HCT116 (cell line): Measurements from ENCODE around the gene SLC2A5. TPM values are rescaled to one million over a fixed set of nuclear protein-coding genes. Genes with fewer than 3 reads are reported as not detected.

Source experiments
- ATAC-seq: fragments of 200-7000 bp; cut with Tn5 transposase; 2 replicates; pipeline ENCODE4 v1.9.1; 2020; ENCODE audit warnings: mild to moderate bottlenecking, moderate library complexity
- BruUV-seq: library from RNA; stranded (reverse); fragments of 400-500 nt; replicated peaks from 2 replicates; lab custom pipeline; 2021; lab: Mats Ljungman, UMichigan
- CTCF ChIA-PET: fragments of 300-600 bp; sonication (Branson Sonifier 250); formaldehyde crosslinking; loops from one replicate; lab custom pipeline; 2021; ENCODE audit warnings: antibody characterized with exemption; lab: Charles Lee
- POLR2A ChIA-PET: fragments of 300-600, 350-600 bp; sonication (Branson Sonifier 250); formaldehyde crosslinking; loops from one replicate; lab custom pipeline; 2021; ENCODE audit warnings: antibody characterized with exemption; lab: Charles Lee
- RAD21 ChIA-PET, 2 experiments: fragments of 300-600 bp; sonication (Branson Sonifier 250); formaldehyde crosslinking; loops; one replicate each; lab custom pipeline; 2023; ENCODE audit warnings: low total read pairs in 2 of 2; ENCODE audit not compliant: uncharacterized antibody in 2 of 2, unreplicated experiment in 2 of 2, low non-redundant PET in 1 of 2; lab: Charles Lee
- DNase-seq: peaks from one replicate; pipeline ENCODE4 v3.0.0-alpha.2; 2010; ENCODE audit warnings: low read depth, low spot score
- H2AFZ ChIP-seq: fragments of 200-600 bp; shearing (Covaris generic), sonication (generic); 2 replicates; pipeline ENCODE4 v1.6.1; 2017; ENCODE audit warnings: low read depth, mixed run types, mixed read lengths, antibody characterized with exemption, low read length; ENCODE audit not compliant: poor library complexity, severe bottlenecking
- H3K27ac ChIP-seq: 2 replicates; pipeline ENCODE4 v1.5.1; 2012; ENCODE audit warnings: low read depth, low read length
- H3K27me3 ChIP-seq: fragments of 200-600 bp; sonication (generic); 2 replicates; pipeline ENCODE4 v1.6.1; 2016; ENCODE audit warnings: mixed run types, low read length, mixed read lengths; ENCODE audit not compliant: insufficient read depth
- H3K36me3 ChIP-seq, 2 experiments: fragments of 200-500 bp in 1 of 2; fragments of 200-600 bp in 1 of 2; sonication (Bioruptor generic) in 1 of 2; sonication (generic) in 1 of 2; 2 replicates each; pipeline versions ENCODE4 v1.5.1 to v1.6.1; 2014 to 2016; ENCODE audit warnings: low read length in 2 of 2, inconsistent platforms in 1 of 2, mixed read lengths in 1 of 2, mixed run types in 1 of 2; ENCODE audit not compliant: insufficient read depth in 2 of 2, control insufficient read depth in 1 of 2
- H3K4me1 ChIP-seq, 2 experiments: fragments of 200-600 bp in 1 of 2; sonication (generic) in 1 of 2; 2 replicates each; pipeline versions ENCODE4 v1.5.1 to v1.6.1; 2012 to 2017; ENCODE audit warnings: low read length in 2 of 2, inconsistent platforms in 1 of 2, mild to moderate bottlenecking in 1 of 2, mixed read lengths in 1 of 2, mixed run types in 1 of 2, moderate library complexity in 1 of 2; ENCODE audit not compliant: insufficient read depth in 2 of 2, control insufficient read depth in 1 of 2
- H3K4me2 ChIP-seq: fragments of 200-600 bp; sonication (generic); 2 replicates; pipeline ENCODE4 v1.6.1; 2017; ENCODE audit warnings: mixed run types, low read length, mixed read lengths
- H3K4me3 ChIP-seq, 2 experiments: fragments of 200-600 bp in 1 of 2; sonication (generic) in 1 of 2; replicated peaks in 1 of 2; 2 replicates each; pipeline ENCODE4 v1.5.1; 2011 to 2016; ENCODE audit warnings: low read length in 2 of 2, control low read depth in 1 of 2, low read depth in 1 of 2, mild to moderate bottlenecking in 1 of 2, mixed read lengths in 1 of 2, mixed run types in 1 of 2
- H3K79me2 ChIP-seq: fragments of 200-600 bp; sonication (generic); 2 replicates; pipeline ENCODE4 v1.6.1; 2017; ENCODE audit warnings: mild to moderate bottlenecking, mixed run types, low read length, moderate library complexity, mixed read lengths; ENCODE audit not compliant: insufficient read depth
- H3K9ac ChIP-seq: fragments of 200-600 bp; sonication (generic); 2 replicates; pipeline ENCODE4 v1.6.1; 2016; ENCODE audit warnings: low read length, mixed read lengths
- H3K9me2 ChIP-seq: fragments of 200-600 bp; sonication (generic), shearing (Covaris generic); 2 replicates; pipeline ENCODE4 v1.6.1; 2017; ENCODE audit warnings: mixed run types, mild to moderate bottlenecking, moderate library complexity; ENCODE audit not compliant: insufficient read depth
- H3K9me3 ChIP-seq, 2 experiments: fragments of 200-500 bp in 1 of 2; fragments of 200-600 bp in 1 of 2; sonication (Bioruptor generic) in 1 of 2; sonication (generic) in 1 of 2; 2 replicates each; pipeline ENCODE4 v1.6.1; 2014 to 2017; ENCODE audit warnings: low read length in 2 of 2, mixed read lengths in 2 of 2, inconsistent platforms in 1 of 2, low read depth in 1 of 2, mild to moderate bottlenecking in 1 of 2, mixed run types in 1 of 2, moderate library complexity in 1 of 2; ENCODE audit not compliant: control insufficient read depth in 1 of 2, insufficient read depth in 1 of 2
- H4K20me1 ChIP-seq: fragments of 200-600 bp; sonication (generic), shearing (Covaris generic); 2 replicates; pipeline ENCODE4 v1.6.1; 2017; ENCODE audit warnings: mixed run types, mild to moderate bottlenecking, moderate library complexity; ENCODE audit not compliant: insufficient read depth
- ATF3 ChIP-seq: IDR thresholded peaks from 2 replicates; pipeline ENCODE4 v1.6.1; 2012
- CEBPB ChIP-seq: IDR thresholded peaks from 2 replicates; pipeline ENCODE4 v1.6.1; 2012; ENCODE audit warnings: low read depth
- ELF1 ChIP-seq: IDR thresholded peaks from 2 replicates; pipeline ENCODE4 v1.6.1; 2012; ENCODE audit warnings: low read depth, borderline replicate concordance
- EZH2 ChIP-seq: fragments of 200-600 bp; sonication (generic); IDR thresholded peaks from 2 replicates; pipeline ENCODE4 v1.6.1; 2017; ENCODE audit warnings: antibody characterized with exemption, mixed run types
- EZH2phosphoT487 ChIP-seq: fragments of 200-600 bp; IDR thresholded peaks from 2 replicates; pipeline ENCODE4 v1.6.1; 2018; ENCODE audit warnings: antibody characterized with exemption, borderline replicate concordance
- FOSL1 ChIP-seq: IDR thresholded peaks from 2 replicates; pipeline ENCODE4 v1.6.1; 2012; ENCODE audit warnings: low read depth
- JUND ChIP-seq: IDR thresholded peaks from 2 replicates; pipeline ENCODE4 v1.6.1; 2012
- MAX ChIP-seq: IDR thresholded peaks from 2 replicates; pipeline ENCODE4 v1.6.1; 2012
- POLR2A ChIP-seq: IDR thresholded peaks from 2 replicates; pipeline ENCODE4 v1.7.0; 2011; ENCODE audit warnings: borderline replicate concordance; ENCODE audit not compliant: insufficient read depth, insufficient read length; ENCODE audit errors: extremely low read depth
- POLR2AphosphoS5 ChIP-seq: IDR thresholded peaks from 2 replicates; pipeline ENCODE4 v1.6.1; 2011; ENCODE audit warnings: mild to moderate bottlenecking, low read depth, low read length, moderate library complexity
- RAD21 ChIP-seq: IDR thresholded peaks from 2 replicates; pipeline ENCODE4 v1.6.1; 2012; ENCODE audit warnings: low read depth, mild to moderate bottlenecking
- REST ChIP-seq: IDR thresholded peaks from 2 replicates; pipeline ENCODE4 v1.6.1; 2012; ENCODE audit warnings: low read depth
- SIN3A ChIP-seq: IDR thresholded peaks from 2 replicates; pipeline ENCODE4 v1.6.1; 2012; ENCODE audit warnings: low read depth
- SP1 ChIP-seq: IDR thresholded peaks from 2 replicates; pipeline ENCODE4 v1.6.1; 2012; ENCODE audit warnings: low read depth
- SRF ChIP-seq: IDR thresholded peaks from 2 replicates; pipeline ENCODE4 v1.6.1; 2012; ENCODE audit warnings: low read depth
- TCF7L2 ChIP-seq: IDR thresholded peaks from 2 replicates; pipeline ENCODE4 v1.7.0; 2011; ENCODE audit warnings: borderline replicate concordance, inconsistent platforms; ENCODE audit not compliant: insufficient read depth, insufficient read length; ENCODE audit errors: extremely low read depth
- ZBTB33 ChIP-seq: IDR thresholded peaks from 2 replicates; pipeline ENCODE4 v1.6.1; 2011; ENCODE audit warnings: mild to moderate bottlenecking, low read length, moderate library complexity; ENCODE audit not compliant: insufficient replicate concordance; ENCODE audit errors: extremely low read depth
- intact Hi-C: fragments of 100-400 bp; cut with micrococcal nuclease; formaldehyde crosslinking; loops from 2 replicates; pipeline ENCODE4 v1.10.0; 2022
- total RNA-seq: library from RNA; stranded (reverse); gene quantifications from one replicate; pipeline ENCODE4 v1.2.1, GENCODE V29; 2021; ENCODE audit not compliant: unreplicated experiment

Gene SLC2A5
- total RNA-seq, 1 experiment from 2014 or later: not detected

- no peak for TF ChIP-seq FOSL1
- Histone ChIP-seq H3K9me2 (no peaks in the 10 kb centered on the region), H3K79me2 (no peaks in the 10 kb centered on the region), H3K9me3 (no peaks in the 10 kb centered on the region), H3K4me3 (no peak overlapping the region), H3K4me1 (no peaks in the 10 kb centered on the region), H3K27ac (no peak overlapping the region), H3K4me2 (no peak overlapping the region), H4K20me1 (no peaks in the 10 kb centered on the region), H3K27me3 (no peaks in the 10 kb centered on the region), H3K9ac (no peak overlapping the region), H2AFZ (no peak overlapping the region), H3K36me3 (no peaks in the 10 kb centered on the region)
- no TSS peak for BruUV-seq
- intact Hi-C loops: no loop called here
- ATAC-seq (no peak), DNase-seq (no peak)
- CTCF ChIA-PET: no interaction called here
- POLR2A ChIA-PET: no interaction called here
- RAD21 ChIA-PET: no interaction called here
Measured at GRCh38 chr1:9024837-9025236, 44.6 kb downstream of the SLC2A5 start.

- H3K9me2 ChIP-seq: no peaks in the 10 kb centered on the region
- no TSS peak for BruUV-seq
- H3K4me3 ChIP-seq: no peak overlapping the region
- H3K9me3 ChIP-seq: no peaks in the 10 kb centered on the region
- H3K79me2 ChIP-seq: no peaks in the 10 kb centered on the region
- ChIA-PET RAD21 (no interaction called here), POLR2A (no interaction called here), CTCF (interaction anchor here (1.2 kb wide), 1 partner anchor 18 kb away, joined by 4 read pairs; no protein-coding TSS in a partner anchor)
- no peak overlapping the region for H3K27ac ChIP-seq
- H3K4me1 ChIP-seq: no peaks in the 10 kb centered on the region
- TF ChIP-seq RAD21 (no peak), FOSL1 (no peak), ZBTB33 (no peak), POLR2AphosphoS5 (no peak), SIN3A (no peak), ATF3 (no peak), EZH2 (no peak), REST (no peak), MAX (no peak), SRF (no peak), SP1 (no peak), JUND (no peak), EZH2phosphoT487 (no peak), TCF7L2 (no peak), POLR2A (no peak), CEBPB (no peak), ELF1 (no peak)
- intact Hi-C loops: no loop called here
- ATAC-seq: no peak
- H3K27me3 ChIP-seq: no peaks in the 10 kb centered on the region
- no peak for DNase-seq
- no peak overlapping the region for H3K9ac ChIP-seq
- H3K4me2 ChIP-seq: no peak overlapping the region
- H3K36me3 ChIP-seq: no peaks in the 10 kb centered on the region
- no peaks in the 10 kb centered on the region for H4K20me1 ChIP-seq
- H2AFZ ChIP-seq: no peak overlapping the region
Measured at GRCh38 chr1:9022773-9023172, 46.7 kb downstream of the SLC2A5 start.
